HCT116 (cell line): ENCODE results near the gene NCSTN. TPM values are rescaled to one million over a fixed set of nuclear protein-coding genes. Genes with fewer than 3 reads are reported as not detected.

ENCODE experiments used
- ATAC-seq: fragments of 200-7000 bp; cut with Tn5 transposase; 2 replicates; pipeline ENCODE4 v1.9.1; 2020; ENCODE audit warnings: mild to moderate bottlenecking, moderate library complexity
- BruUV-seq: library from RNA; stranded (reverse); fragments of 400-500 nt; replicated peaks from 2 replicates; lab custom pipeline; 2021; lab: Mats Ljungman, UMichigan
- CTCF ChIA-PET: fragments of 300-600 bp; sonication (Branson Sonifier 250); formaldehyde crosslinking; loops from one replicate; lab custom pipeline; 2021; ENCODE audit warnings: antibody characterized with exemption; lab: Charles Lee
- POLR2A ChIA-PET: fragments of 300-600, 350-600 bp; sonication (Branson Sonifier 250); formaldehyde crosslinking; loops from one replicate; lab custom pipeline; 2021; ENCODE audit warnings: antibody characterized with exemption; lab: Charles Lee
- RAD21 ChIA-PET, 2 experiments: fragments of 300-600 bp; sonication (Branson Sonifier 250); formaldehyde crosslinking; loops; one replicate each; lab custom pipeline; 2023; ENCODE audit warnings: low total read pairs in 2 of 2; ENCODE audit not compliant: uncharacterized antibody in 2 of 2, unreplicated experiment in 2 of 2, low non-redundant PET in 1 of 2; lab: Charles Lee
- DNase-seq: peaks from one replicate; pipeline ENCODE4 v3.0.0-alpha.2; 2010; ENCODE audit warnings: low read depth, low spot score
- H2AFZ ChIP-seq: fragments of 200-600 bp; shearing (Covaris generic), sonication (generic); 2 replicates; pipeline ENCODE4 v1.6.1; 2017; ENCODE audit warnings: low read depth, mixed run types, mixed read lengths, antibody characterized with exemption, low read length; ENCODE audit not compliant: poor library complexity, severe bottlenecking
- H3K27ac ChIP-seq: 2 replicates; pipeline ENCODE4 v1.5.1; 2012; ENCODE audit warnings: low read depth, low read length
- H3K27me3 ChIP-seq: fragments of 200-600 bp; sonication (generic); 2 replicates; pipeline ENCODE4 v1.6.1; 2016; ENCODE audit warnings: mixed run types, low read length, mixed read lengths; ENCODE audit not compliant: insufficient read depth
- H3K36me3 ChIP-seq, 2 experiments: fragments of 200-500 bp in 1 of 2; fragments of 200-600 bp in 1 of 2; sonication (Bioruptor generic) in 1 of 2; sonication (generic) in 1 of 2; 2 replicates each; pipeline versions ENCODE4 v1.5.1 to v1.6.1; 2014 to 2016; ENCODE audit warnings: low read length in 2 of 2, inconsistent platforms in 1 of 2, mixed read lengths in 1 of 2, mixed run types in 1 of 2; ENCODE audit not compliant: insufficient read depth in 2 of 2, control insufficient read depth in 1 of 2
- H3K4me1 ChIP-seq, 2 experiments: fragments of 200-600 bp in 1 of 2; sonication (generic) in 1 of 2; 2 replicates each; pipeline versions ENCODE4 v1.5.1 to v1.6.1; 2012 to 2017; ENCODE audit warnings: low read length in 2 of 2, inconsistent platforms in 1 of 2, mild to moderate bottlenecking in 1 of 2, mixed read lengths in 1 of 2, mixed run types in 1 of 2, moderate library complexity in 1 of 2; ENCODE audit not compliant: insufficient read depth in 2 of 2, control insufficient read depth in 1 of 2
- H3K4me2 ChIP-seq: fragments of 200-600 bp; sonication (generic); 2 replicates; pipeline ENCODE4 v1.6.1; 2017; ENCODE audit warnings: mixed run types, low read length, mixed read lengths
- H3K4me3 ChIP-seq, 2 experiments: fragments of 200-600 bp in 1 of 2; sonication (generic) in 1 of 2; replicated peaks in 1 of 2; 2 replicates each; pipeline ENCODE4 v1.5.1; 2011 to 2016; ENCODE audit warnings: low read length in 2 of 2, control low read depth in 1 of 2, low read depth in 1 of 2, mild to moderate bottlenecking in 1 of 2, mixed read lengths in 1 of 2, mixed run types in 1 of 2
- H3K79me2 ChIP-seq: fragments of 200-600 bp; sonication (generic); 2 replicates; pipeline ENCODE4 v1.6.1; 2017; ENCODE audit warnings: mild to moderate bottlenecking, mixed run types, low read length, moderate library complexity, mixed read lengths; ENCODE audit not compliant: insufficient read depth
- H3K9ac ChIP-seq: fragments of 200-600 bp; sonication (generic); 2 replicates; pipeline ENCODE4 v1.6.1; 2016; ENCODE audit warnings: low read length, mixed read lengths
- H3K9me2 ChIP-seq: fragments of 200-600 bp; sonication (generic), shearing (Covaris generic); 2 replicates; pipeline ENCODE4 v1.6.1; 2017; ENCODE audit warnings: mixed run types, mild to moderate bottlenecking, moderate library complexity; ENCODE audit not compliant: insufficient read depth
- H3K9me3 ChIP-seq, 2 experiments: fragments of 200-500 bp in 1 of 2; fragments of 200-600 bp in 1 of 2; sonication (Bioruptor generic) in 1 of 2; sonication (generic) in 1 of 2; 2 replicates each; pipeline ENCODE4 v1.6.1; 2014 to 2017; ENCODE audit warnings: low read length in 2 of 2, mixed read lengths in 2 of 2, inconsistent platforms in 1 of 2, low read depth in 1 of 2, mild to moderate bottlenecking in 1 of 2, mixed run types in 1 of 2, moderate library complexity in 1 of 2; ENCODE audit not compliant: control insufficient read depth in 1 of 2, insufficient read depth in 1 of 2
- H4K20me1 ChIP-seq: fragments of 200-600 bp; sonication (generic), shearing (Covaris generic); 2 replicates; pipeline ENCODE4 v1.6.1; 2017; ENCODE audit warnings: mixed run types, mild to moderate bottlenecking, moderate library complexity; ENCODE audit not compliant: insufficient read depth
- EGR1 ChIP-seq: IDR thresholded peaks from 2 replicates; pipeline ENCODE4 v1.6.1; 2012; ENCODE audit warnings: low read depth
- EZH2 ChIP-seq: fragments of 200-600 bp; sonication (generic); IDR thresholded peaks from 2 replicates; pipeline ENCODE4 v1.6.1; 2017; ENCODE audit warnings: antibody characterized with exemption, mixed run types
- JUND ChIP-seq: IDR thresholded peaks from 2 replicates; pipeline ENCODE4 v1.6.1; 2012
- POLR2AphosphoS5 ChIP-seq: IDR thresholded peaks from 2 replicates; pipeline ENCODE4 v1.6.1; 2011; ENCODE audit warnings: mild to moderate bottlenecking, low read depth, low read length, moderate library complexity
- SP1 ChIP-seq: IDR thresholded peaks from 2 replicates; pipeline ENCODE4 v1.6.1; 2012; ENCODE audit warnings: low read depth
- TCF7L2 ChIP-seq: IDR thresholded peaks from 2 replicates; pipeline ENCODE4 v1.7.0; 2011; ENCODE audit warnings: borderline replicate concordance, inconsistent platforms; ENCODE audit not compliant: insufficient read depth, insufficient read length; ENCODE audit errors: extremely low read depth
- YY1 ChIP-seq: IDR thresholded peaks from 2 replicates; pipeline ENCODE4 v1.6.1; 2011; ENCODE audit warnings: low read length, low read depth, moderate library complexity, mild to moderate bottlenecking; ENCODE audit not compliant: insufficient replicate concordance; ENCODE audit errors: extremely low read depth
- intact Hi-C: fragments of 100-400 bp; cut with micrococcal nuclease; formaldehyde crosslinking; loops from 2 replicates; pipeline ENCODE4 v1.10.0; 2022
- total RNA-seq: library from RNA; stranded (reverse); gene quantifications from one replicate; pipeline ENCODE4 v1.2.1, GENCODE V29; 2021; ENCODE audit not compliant: unreplicated experiment
- TF ChIP-seq, protein P1 (sequence below): IDR thresholded peaks from 2 replicates; pipeline ENCODE4 v1.6.1; 2012; ENCODE audit warnings: low read depth
- TF ChIP-seq, protein P2 (sequence below): IDR thresholded peaks from 2 replicates; pipeline ENCODE4 v1.6.1; 2012
- TF ChIP-seq, protein P3 (sequence below): IDR thresholded peaks from 2 replicates; pipeline ENCODE4 v1.6.1; 2012
- TF ChIP-seq, protein P4 (sequence below), 3 experiments: fragments of 200-600 bp in 1 of 3; sonication (generic) in 1 of 3; IDR thresholded peaks in 2 of 3; conservative IDR thresholded peaks in 1 of 3; 2 replicates each; pipeline ENCODE4 v1.5.1; 2012 to 2017; ENCODE audit warnings: low read depth in 2 of 3, low read length in 2 of 3, antibody characterized with exemption in 1 of 3, borderline replicate concordance in 1 of 3, control low read depth in 1 of 3, mild to moderate bottlenecking in 1 of 3, mixed read lengths in 1 of 3, mixed run types in 1 of 3, moderate library complexity in 1 of 3; ENCODE audit not compliant: insufficient read depth in 1 of 3
- TF ChIP-seq, protein P5 (sequence below): IDR thresholded peaks from 2 replicates; pipeline ENCODE4 v1.6.1; 2011; ENCODE audit warnings: mild to moderate bottlenecking, low read length, moderate library complexity; ENCODE audit not compliant: insufficient replicate concordance; ENCODE audit errors: extremely low read depth

The NCSTN gene
- total RNA-seq, 1 experiment from 2014 or later = 68.4 TPM

DNA sequence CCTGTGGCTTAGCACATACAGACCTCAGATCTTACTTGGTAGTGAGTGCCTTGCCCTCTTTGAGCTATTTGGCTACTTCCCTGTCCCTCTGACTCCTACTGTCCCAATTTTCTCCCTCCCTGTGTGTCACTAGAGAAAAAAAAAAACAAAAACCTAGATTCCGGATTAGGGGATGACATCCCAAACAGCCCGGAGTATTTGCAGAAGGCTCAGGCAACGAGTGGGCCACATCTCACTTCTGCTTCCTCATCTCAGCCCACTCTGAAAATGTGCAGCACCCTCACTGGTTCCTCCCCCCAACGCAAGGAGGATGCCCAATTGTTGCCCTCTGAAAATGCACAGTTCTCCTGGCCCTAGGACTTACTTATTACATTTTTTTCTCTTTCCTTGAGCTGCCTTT, 28.6 kb downstream of the NCSTN start:
- TF ChIP-seq SP1 = no peak
- TF ChIP-seq, protein P1, sequence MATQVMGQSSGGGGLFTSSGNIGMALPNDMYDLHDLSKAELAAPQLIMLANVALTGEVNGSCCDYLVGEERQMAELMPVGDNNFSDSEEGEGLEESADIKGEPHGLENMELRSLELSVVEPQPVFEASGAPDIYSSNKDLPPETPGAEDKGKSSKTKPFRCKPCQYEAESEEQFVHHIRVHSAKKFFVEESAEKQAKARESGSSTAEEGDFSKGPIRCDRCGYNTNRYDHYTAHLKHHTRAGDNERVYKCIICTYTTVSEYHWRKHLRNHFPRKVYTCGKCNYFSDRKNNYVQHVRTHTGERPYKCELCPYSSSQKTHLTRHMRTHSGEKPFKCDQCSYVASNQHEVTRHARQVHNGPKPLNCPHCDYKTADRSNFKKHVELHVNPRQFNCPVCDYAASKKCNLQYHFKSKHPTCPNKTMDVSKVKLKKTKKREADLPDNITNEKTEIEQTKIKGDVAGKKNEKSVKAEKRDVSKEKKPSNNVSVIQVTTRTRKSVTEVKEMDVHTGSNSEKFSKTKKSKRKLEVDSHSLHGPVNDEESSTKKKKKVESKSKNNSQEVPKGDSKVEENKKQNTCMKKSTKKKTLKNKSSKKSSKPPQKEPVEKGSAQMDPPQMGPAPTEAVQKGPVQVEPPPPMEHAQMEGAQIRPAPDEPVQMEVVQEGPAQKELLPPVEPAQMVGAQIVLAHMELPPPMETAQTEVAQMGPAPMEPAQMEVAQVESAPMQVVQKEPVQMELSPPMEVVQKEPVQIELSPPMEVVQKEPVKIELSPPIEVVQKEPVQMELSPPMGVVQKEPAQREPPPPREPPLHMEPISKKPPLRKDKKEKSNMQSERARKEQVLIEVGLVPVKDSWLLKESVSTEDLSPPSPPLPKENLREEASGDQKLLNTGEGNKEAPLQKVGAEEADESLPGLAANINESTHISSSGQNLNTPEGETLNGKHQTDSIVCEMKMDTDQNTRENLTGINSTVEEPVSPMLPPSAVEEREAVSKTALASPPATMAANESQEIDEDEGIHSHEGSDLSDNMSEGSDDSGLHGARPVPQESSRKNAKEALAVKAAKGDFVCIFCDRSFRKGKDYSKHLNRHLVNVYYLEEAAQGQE = no peak
- TF ChIP-seq TCF7L2 = no peak
- no peak for TF ChIP-seq POLR2AphosphoS5
- no peak for TF ChIP-seq EZH2
- TF ChIP-seq, protein P2, sequence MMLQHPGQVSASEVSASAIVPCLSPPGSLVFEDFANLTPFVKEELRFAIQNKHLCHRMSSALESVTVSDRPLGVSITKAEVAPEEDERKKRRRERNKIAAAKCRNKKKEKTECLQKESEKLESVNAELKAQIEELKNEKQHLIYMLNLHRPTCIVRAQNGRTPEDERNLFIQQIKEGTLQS = no peak
- TF ChIP-seq, protein P3, sequence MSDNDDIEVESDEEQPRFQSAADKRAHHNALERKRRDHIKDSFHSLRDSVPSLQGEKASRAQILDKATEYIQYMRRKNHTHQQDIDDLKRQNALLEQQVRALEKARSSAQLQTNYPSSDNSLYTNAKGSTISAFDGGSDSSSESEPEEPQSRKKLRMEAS = no peak
- TF ChIP-seq EGR1 = no peak
- no peak for TF ChIP-seq JUND
- TF ChIP-seq, protein P4, sequence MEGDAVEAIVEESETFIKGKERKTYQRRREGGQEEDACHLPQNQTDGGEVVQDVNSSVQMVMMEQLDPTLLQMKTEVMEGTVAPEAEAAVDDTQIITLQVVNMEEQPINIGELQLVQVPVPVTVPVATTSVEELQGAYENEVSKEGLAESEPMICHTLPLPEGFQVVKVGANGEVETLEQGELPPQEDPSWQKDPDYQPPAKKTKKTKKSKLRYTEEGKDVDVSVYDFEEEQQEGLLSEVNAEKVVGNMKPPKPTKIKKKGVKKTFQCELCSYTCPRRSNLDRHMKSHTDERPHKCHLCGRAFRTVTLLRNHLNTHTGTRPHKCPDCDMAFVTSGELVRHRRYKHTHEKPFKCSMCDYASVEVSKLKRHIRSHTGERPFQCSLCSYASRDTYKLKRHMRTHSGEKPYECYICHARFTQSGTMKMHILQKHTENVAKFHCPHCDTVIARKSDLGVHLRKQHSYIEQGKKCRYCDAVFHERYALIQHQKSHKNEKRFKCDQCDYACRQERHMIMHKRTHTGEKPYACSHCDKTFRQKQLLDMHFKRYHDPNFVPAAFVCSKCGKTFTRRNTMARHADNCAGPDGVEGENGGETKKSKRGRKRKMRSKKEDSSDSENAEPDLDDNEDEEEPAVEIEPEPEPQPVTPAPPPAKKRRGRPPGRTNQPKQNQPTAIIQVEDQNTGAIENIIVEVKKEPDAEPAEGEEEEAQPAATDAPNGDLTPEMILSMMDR (IDR thresholded peaks at IDR 0.05 in 2 of 3, conservative IDR thresholded peaks at IDR 0.05 in 1 of 3; ENCODE audit: borderline replicate concordance in 1 of 3, insufficient read depth in 1 of 3, low read depth in 2 of 3, low read length in 2 of 3) = no peak
- no peak for TF ChIP-seq YY1
- TF ChIP-seq, protein P5, sequence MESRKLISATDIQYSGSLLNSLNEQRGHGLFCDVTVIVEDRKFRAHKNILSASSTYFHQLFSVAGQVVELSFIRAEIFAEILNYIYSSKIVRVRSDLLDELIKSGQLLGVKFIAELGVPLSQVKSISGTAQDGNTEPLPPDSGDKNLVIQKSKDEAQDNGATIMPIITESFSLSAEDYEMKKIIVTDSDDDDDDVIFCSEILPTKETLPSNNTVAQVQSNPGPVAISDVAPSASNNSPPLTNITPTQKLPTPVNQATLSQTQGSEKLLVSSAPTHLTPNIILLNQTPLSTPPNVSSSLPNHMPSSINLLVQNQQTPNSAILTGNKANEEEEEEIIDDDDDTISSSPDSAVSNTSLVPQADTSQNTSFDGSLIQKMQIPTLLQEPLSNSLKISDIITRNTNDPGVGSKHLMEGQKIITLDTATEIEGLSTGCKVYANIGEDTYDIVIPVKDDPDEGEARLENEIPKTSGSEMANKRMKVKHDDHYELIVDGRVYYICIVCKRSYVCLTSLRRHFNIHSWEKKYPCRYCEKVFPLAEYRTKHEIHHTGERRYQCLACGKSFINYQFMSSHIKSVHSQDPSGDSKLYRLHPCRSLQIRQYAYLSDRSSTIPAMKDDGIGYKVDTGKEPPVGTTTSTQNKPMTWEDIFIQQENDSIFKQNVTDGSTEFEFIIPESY = no peak
- Histone ChIP-seq H3K9me3 (no peaks in the 10 kb centered on the region), H3K27me3 (no peaks in the 10 kb centered on the region), H3K4me3 (no peak overlapping the region), H3K79me2 (no peaks in the 10 kb centered on the region), H3K27ac (no peak overlapping the region), H3K36me3 (no peaks in the 10 kb centered on the region), H3K4me2 (no peak overlapping the region), H2AFZ (no peak overlapping the region), H3K9me2 (no peaks in the 10 kb centered on the region), H4K20me1 (no peaks in the 10 kb centered on the region), H3K9ac (no peak overlapping the region), H3K4me1 (no peaks in the 10 kb centered on the region)
- BruUV-seq = no TSS peak
- intact Hi-C loops = no loop called here
- DNase-seq = no peak
- RAD21 ChIA-PET = no interaction called here
- CTCF ChIA-PET = interaction anchor here (1.5 kb wide), 1 partner anchor 10 kb away, joined by 5 read pairs; no protein-coding TSS in a partner anchor
- ATAC-seq = no peak
- POLR2A ChIA-PET = no interaction called here
